ENCODE measurements around the gene CCDC191. TPM values are rescaled to one million over a fixed set of nuclear protein-coding genes. Genes with fewer than 3 reads are reported as not detected.

Gene CCDC191
- polyA plus RNA-seq, 2 of the 4 experiments (the other 2 are of a cell fraction), result 2.5 to 5.0 TPM

GRCh38 chr3:114101101-114101500 lies 44.8 kb upstream of the CCDC191 start:
- POLR2A ChIA-PET, result no interaction called here
- 39% methylated on average over 1 of the region's 1 CpG for WGBS (ENCODE audit: missing lambda C conversion rate)
- no peak overlapping the region for H3K4me2 ChIP-seq
- H3K4me3 ChIP-seq, result no peak overlapping the region
- CTCF ChIA-PET, result no interaction called here
- no peak for TF ChIP-seq SMC3 (IDR thresholded peaks at IDR 0.05)
- TF ChIP-seq, protein P1, sequence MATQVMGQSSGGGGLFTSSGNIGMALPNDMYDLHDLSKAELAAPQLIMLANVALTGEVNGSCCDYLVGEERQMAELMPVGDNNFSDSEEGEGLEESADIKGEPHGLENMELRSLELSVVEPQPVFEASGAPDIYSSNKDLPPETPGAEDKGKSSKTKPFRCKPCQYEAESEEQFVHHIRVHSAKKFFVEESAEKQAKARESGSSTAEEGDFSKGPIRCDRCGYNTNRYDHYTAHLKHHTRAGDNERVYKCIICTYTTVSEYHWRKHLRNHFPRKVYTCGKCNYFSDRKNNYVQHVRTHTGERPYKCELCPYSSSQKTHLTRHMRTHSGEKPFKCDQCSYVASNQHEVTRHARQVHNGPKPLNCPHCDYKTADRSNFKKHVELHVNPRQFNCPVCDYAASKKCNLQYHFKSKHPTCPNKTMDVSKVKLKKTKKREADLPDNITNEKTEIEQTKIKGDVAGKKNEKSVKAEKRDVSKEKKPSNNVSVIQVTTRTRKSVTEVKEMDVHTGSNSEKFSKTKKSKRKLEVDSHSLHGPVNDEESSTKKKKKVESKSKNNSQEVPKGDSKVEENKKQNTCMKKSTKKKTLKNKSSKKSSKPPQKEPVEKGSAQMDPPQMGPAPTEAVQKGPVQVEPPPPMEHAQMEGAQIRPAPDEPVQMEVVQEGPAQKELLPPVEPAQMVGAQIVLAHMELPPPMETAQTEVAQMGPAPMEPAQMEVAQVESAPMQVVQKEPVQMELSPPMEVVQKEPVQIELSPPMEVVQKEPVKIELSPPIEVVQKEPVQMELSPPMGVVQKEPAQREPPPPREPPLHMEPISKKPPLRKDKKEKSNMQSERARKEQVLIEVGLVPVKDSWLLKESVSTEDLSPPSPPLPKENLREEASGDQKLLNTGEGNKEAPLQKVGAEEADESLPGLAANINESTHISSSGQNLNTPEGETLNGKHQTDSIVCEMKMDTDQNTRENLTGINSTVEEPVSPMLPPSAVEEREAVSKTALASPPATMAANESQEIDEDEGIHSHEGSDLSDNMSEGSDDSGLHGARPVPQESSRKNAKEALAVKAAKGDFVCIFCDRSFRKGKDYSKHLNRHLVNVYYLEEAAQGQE (IDR thresholded peaks at IDR 0.05), result no peak
- no peak for TF ChIP-seq E2F6 (IDR thresholded peaks at IDR 0.05; ENCODE audit: borderline replicate concordance, low read depth)
- TF ChIP-seq ZC3H11A (IDR thresholded peaks at IDR 0.05), result no peak
- no peak for TF ChIP-seq ZSCAN20 (CRISPR knock-in tag; IDR thresholded peaks at IDR 0.05)
- TF ChIP-seq GATA3 (IDR thresholded peaks at IDR 0.05; ENCODE audit: borderline replicate concordance), result no peak
- no peak for TF ChIP-seq EP300 (IDR thresholded peaks at IDR 0.05)
- TF ChIP-seq KDM5A (IDR thresholded peaks at IDR 0.05), result no peak
- no peak for TF ChIP-seq RFX5 (IDR thresholded peaks at IDR 0.05)
- TF ChIP-seq MAZ (IDR thresholded peaks at IDR 0.05; ENCODE audit: borderline replicate concordance, low read depth, low read length), result no peak
- no peak for TF ChIP-seq CHD2 (IDR thresholded peaks at IDR 0.05; ENCODE audit: low read length, partially characterized antibody)
- no peak for TF ChIP-seq HOXA7 (CRISPR knock-in tag; IDR thresholded peaks at IDR 0.05)
- TF ChIP-seq BCL3 (IDR thresholded peaks at IDR 0.05), result no peak
- no peaks in the 10 kb centered on the region for H3K4me1 ChIP-seq
- FAIRE-seq (no peak), ATAC-seq (no peak), DNase-seq (ENCODE audit: low read depth in 1 of 2, low spot score in 1 of 2) (no peak)
- H3K27ac ChIP-seq, result no peak overlapping the region
- no peaks in the 10 kb centered on the region for H3K9me3 ChIP-seq

DNA sequence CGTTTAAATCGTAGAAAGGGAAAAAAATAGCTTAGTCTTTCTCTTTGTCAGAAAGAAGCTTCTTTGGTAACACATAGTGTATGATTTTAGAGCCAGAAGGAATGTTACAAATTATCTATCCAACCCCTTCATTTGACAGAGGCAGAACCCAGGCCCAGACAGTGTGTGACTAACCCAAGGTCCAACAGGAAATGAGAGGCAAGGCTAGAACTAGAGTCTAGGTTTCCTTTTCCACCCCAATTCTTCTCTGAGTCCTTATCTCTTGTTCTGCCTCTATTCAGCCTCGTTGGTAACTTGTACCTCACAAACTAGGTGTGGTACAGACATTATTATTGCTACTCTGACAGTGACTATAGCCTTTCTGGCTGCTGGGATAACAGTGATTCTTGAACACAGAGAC lies 39.5 kb upstream of the CCDC191 start:
- FAIRE-seq (no peak), ATAC-seq (no peak), DNase-seq (ENCODE audit: low read depth in 1 of 2, low spot score in 1 of 2) (no peak)
- ChIA-PET CTCF (interaction anchor here (1.1 to 1.6 kb wide), 2 partner anchors 9 to 251 kb away, joined by 3 to 4 read pairs; no protein-coding TSS in a partner anchor), POLR2A (no interaction called here)
- H3K4me2 ChIP-seq, result no peak overlapping the region
- 60% methylated on average over 3 of the region's 3 CpGs for WGBS (ENCODE audit: missing lambda C conversion rate)
- no peaks in the 10 kb centered on the region for H3K4me1 ChIP-seq
- H3K4me3 ChIP-seq, result no peak overlapping the region
- no peaks in the 10 kb centered on the region for H3K9me3 ChIP-seq
- H3K27ac ChIP-seq, result no peak overlapping the region
- TF ChIP-seq, protein P2, sequence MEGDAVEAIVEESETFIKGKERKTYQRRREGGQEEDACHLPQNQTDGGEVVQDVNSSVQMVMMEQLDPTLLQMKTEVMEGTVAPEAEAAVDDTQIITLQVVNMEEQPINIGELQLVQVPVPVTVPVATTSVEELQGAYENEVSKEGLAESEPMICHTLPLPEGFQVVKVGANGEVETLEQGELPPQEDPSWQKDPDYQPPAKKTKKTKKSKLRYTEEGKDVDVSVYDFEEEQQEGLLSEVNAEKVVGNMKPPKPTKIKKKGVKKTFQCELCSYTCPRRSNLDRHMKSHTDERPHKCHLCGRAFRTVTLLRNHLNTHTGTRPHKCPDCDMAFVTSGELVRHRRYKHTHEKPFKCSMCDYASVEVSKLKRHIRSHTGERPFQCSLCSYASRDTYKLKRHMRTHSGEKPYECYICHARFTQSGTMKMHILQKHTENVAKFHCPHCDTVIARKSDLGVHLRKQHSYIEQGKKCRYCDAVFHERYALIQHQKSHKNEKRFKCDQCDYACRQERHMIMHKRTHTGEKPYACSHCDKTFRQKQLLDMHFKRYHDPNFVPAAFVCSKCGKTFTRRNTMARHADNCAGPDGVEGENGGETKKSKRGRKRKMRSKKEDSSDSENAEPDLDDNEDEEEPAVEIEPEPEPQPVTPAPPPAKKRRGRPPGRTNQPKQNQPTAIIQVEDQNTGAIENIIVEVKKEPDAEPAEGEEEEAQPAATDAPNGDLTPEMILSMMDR (IDR thresholded peaks at IDR 0.05), result no peak
- no peak for TF ChIP-seq RAD21 (conservative IDR thresholded peaks at IDR 0.05 in 1 of 2, IDR thresholded peaks at IDR 0.05 in 1 of 2)
- no peak for TF ChIP-seq NR3C1 (IDR thresholded peaks at IDR 0.05)
- TF ChIP-seq RARB (CRISPR knock-in tag; IDR thresholded peaks at IDR 0.05), result no peak
- no peak for TF ChIP-seq NFE2L2 (conservative IDR thresholded peaks at IDR 0.05; ENCODE audit: low read length)
- TF ChIP-seq JUNB (IDR thresholded peaks at IDR 0.05), result no peak
- TF ChIP-seq CHD4 (IDR thresholded peaks at IDR 0.05; ENCODE audit: borderline replicate concordance), result no peak
- TF ChIP-seq, protein P1 (IDR thresholded peaks at IDR 0.05), result no peak
- TF ChIP-seq HOXA7 (CRISPR knock-in tag; IDR thresholded peaks at IDR 0.05), result no peak
- no peak for TF ChIP-seq ESRRA (IDR thresholded peaks at IDR 0.05; ENCODE audit: borderline replicate concordance, low read length)
- no peak for TF ChIP-seq E2F6 (IDR thresholded peaks at IDR 0.05; ENCODE audit: borderline replicate concordance, low read depth)
- TF ChIP-seq TP53 (CRISPR knock-in tag; IDR thresholded peaks at IDR 0.05), result no peak
- no peak for TF ChIP-seq MAZ (IDR thresholded peaks at IDR 0.05; ENCODE audit: borderline replicate concordance, low read depth, low read length)
- no peak for TF ChIP-seq SREBF2 (IDR thresholded peaks at IDR 0.05)
- no peak for TF ChIP-seq HOXB13 (CRISPR knock-in tag; IDR thresholded peaks at IDR 0.05; ENCODE audit: low read depth)
- no peak for TF ChIP-seq ZSCAN20 (CRISPR knock-in tag; IDR thresholded peaks at IDR 0.05)
- no peak for TF ChIP-seq POLR2A (IDR thresholded peaks at IDR 0.05; ENCODE audit: low read length)

All from A549 (cell line).